CD4-positive, alpha-beta T cell (primary cell): ENCODE data around the gene NEU3. TPM values are rescaled to one million over a fixed set of nuclear protein-coding genes. Genes with fewer than 3 reads are reported as not detected.

Experiments
- ATAC-seq: fragments of 200-7000 bp; cut with Tn5 transposase; one replicate; pipeline ENCODE4 v1.10.0; 2022; ENCODE audit warnings: mild to moderate bottlenecking; ENCODE audit not compliant: poor library complexity
- CTCF ChIA-PET: fragments of 350-600 bp; sonication (Branson Sonifier 250); formaldehyde crosslinking; loops from one replicate; lab custom pipeline; 2021; ENCODE audit warnings: antibody characterized with exemption, inconsistent platforms; lab: Charles Lee
- POLR2A ChIA-PET: fragments of 350-600 bp; sonication (Branson Sonifier 250); formaldehyde crosslinking; loops from one replicate; lab custom pipeline; 2021; ENCODE audit warnings: antibody characterized with exemption, inconsistent platforms; lab: Charles Lee
- DNase-seq, 14 experiments: peaks; one replicate each; pipeline ENCODE4 v3.0.0-alpha.2; 2013 to 2020; ENCODE audit warnings: mixed read lengths in 2 of 14
- H3K27ac ChIP-seq, 2 donors: one replicate each; pipeline versions ENCODE4 v1.5.1 to v1.7.0; 2013; ENCODE audit warnings: low read length in 2 of 2, low read depth in 1 of 2, mild to moderate bottlenecking in 1 of 2
- H3K27me3 ChIP-seq, 2 experiments: 1 replicate in 1 of 2; 2 replicates in 1 of 2; pipeline versions ENCODE4 v1.6.1 to v1.7.0; 2013; ENCODE audit warnings: low read length in 2 of 2, control low read depth in 1 of 2, mild to moderate bottlenecking in 1 of 2, moderate library complexity in 1 of 2; ENCODE audit not compliant: insufficient read depth in 2 of 2, control insufficient read depth in 1 of 2
- H3K36me3 ChIP-seq: one replicate; pipeline ENCODE4 v1.6.1; 2013; ENCODE audit warnings: low read length, control low read depth; ENCODE audit not compliant: insufficient read depth
- H3K4me1 ChIP-seq: one replicate; pipeline ENCODE4 v1.6.1; 2013; ENCODE audit warnings: low read length, control low read depth; ENCODE audit not compliant: insufficient read depth
- H3K4me3 ChIP-seq: one replicate; pipeline ENCODE4 v1.5.1; 2013; ENCODE audit warnings: mild to moderate bottlenecking, low read length, moderate library complexity
- H3K9me3 ChIP-seq, 2 experiments: 1 replicate in 1 of 2; 2 replicates in 1 of 2; pipeline versions ENCODE4 v1.6.1 to v1.7.0; 2013; ENCODE audit warnings: low read length in 2 of 2, mild to moderate bottlenecking in 2 of 2, control low read depth in 1 of 2, moderate library complexity in 1 of 2; ENCODE audit not compliant: control insufficient read depth in 1 of 2, insufficient read depth in 1 of 2
- H3K27ac Mint-ChIP-seq: one replicate; pipeline ENCODE4 v1.8.0; 2020; ENCODE audit warnings: mixed read lengths
- H3K27me3 Mint-ChIP-seq: one replicate; pipeline ENCODE4 v1.8.0; 2021; ENCODE audit warnings: mixed read lengths
- H3K36me3 Mint-ChIP-seq: one replicate; pipeline ENCODE4 v1.8.0; 2021; ENCODE audit warnings: low read depth, mixed read lengths
- H3K4me1 Mint-ChIP-seq: one replicate; pipeline ENCODE4 v1.8.0; 2021; ENCODE audit warnings: low read depth, mixed read lengths
- H3K4me3 Mint-ChIP-seq: one replicate; pipeline ENCODE4 v1.8.0; 2020; ENCODE audit warnings: mild to moderate bottlenecking, mixed read lengths
- H3K9me3 Mint-ChIP-seq: one replicate; pipeline ENCODE4 v1.8.0; 2020; ENCODE audit warnings: mixed read lengths
- CTCF ChIP-seq: fragments of 200-600 bp; IDR thresholded peaks from one replicate; pipeline ENCODE4 v1.8.0; 2022; ENCODE audit warnings: antibody characterized with exemption, mild to moderate bottlenecking
- intact Hi-C, 2 experiments: fragments of 100-400 bp; cut with DNase I in 1 of 2; cut with micrococcal nuclease in 1 of 2; formaldehyde crosslinking; loops; one replicate each; pipeline versions ENCODE4 v1.15.1 to v1.9.0; 2023 to 2025; cut with DNase I, micrococcal nuclease
- total RNA-seq, 174 experiments: library from RNA in 2 of 174; stranded (reverse) in 2 of 174; gene quantifications; one replicate each; pipeline ENCODE4 v1.2.3 and lab custom pipeline; 2021 to 2026

Gene NEU3
- total RNA-seq, 2 experiments from 2014 or later: 9.7 to 10.6 TPM

- intact Hi-C loops: no loop called here
- Histone ChIP-seq H3K4me3 (no peak overlapping the region), H3K27ac (no peak overlapping the region), H3K4me1 (peaks cover 18% of the 10 kb centered on the region), H3K36me3 (peaks cover 17% of the 10 kb centered on the region), H3K27me3 (no peaks in the 10 kb centered on the region), H3K9me3 (no peaks in the 10 kb centered on the region)
- Mint-ChIP-seq H3K36me3 (peaks cover 29% of the 10 kb centered on the region), H3K4me3 (peak overlapping the region; percentile 93), H3K27ac (peak overlapping the region; percentile 7), H3K9me3 (no peaks in the 10 kb centered on the region), H3K4me1 (peaks cover 38% of the 10 kb centered on the region), H3K27me3 (no peaks in the 10 kb centered on the region)
- TF ChIP-seq CTCF: no peak
- no peak for ATAC-seq
- ChIA-PET CTCF (no interaction called here), POLR2A (no interaction called here)
- DNase-seq: no peak
These were observed 2.2 kb downstream of the NEU3 start for GRCh38 chr11:74990941-74991340.

- Histone ChIP-seq H3K27me3 (no peaks in the 10 kb centered on the region), H3K27ac (no peak overlapping the region), H3K4me3 (no peak overlapping the region), H3K9me3 (no peaks in the 10 kb centered on the region), H3K36me3 (peaks cover 20% of the 10 kb centered on the region), H3K4me1 (peaks cover 18% of the 10 kb centered on the region)
- ATAC-seq (no peak), DNase-seq (no peak)
- Mint-ChIP-seq H3K9me3 (no peaks in the 10 kb centered on the region), H3K4me3 (no peak overlapping the region), H3K27me3 (no peaks in the 10 kb centered on the region), H3K4me1 (peaks cover 38% of the 10 kb centered on the region), H3K27ac (no peak overlapping the region), H3K36me3 (peaks cover 46% of the 10 kb centered on the region)
- intact Hi-C loops: no loop called here
- ChIA-PET POLR2A (no interaction called here), CTCF (interaction anchor here (2.1 kb wide), 1 partner anchor 30 kb away, joined by 5 read pairs; no protein-coding TSS in a partner anchor)
- TF ChIP-seq CTCF: no peak
These were observed 4.1 kb downstream of the NEU3 start for GRCh38 chr11:74992852-74993251.

- Mint-ChIP-seq H3K4me1 (no peaks in the 10 kb centered on the region), H3K36me3 (peaks cover 59% of the 10 kb centered on the region), H3K9me3 (no peaks in the 10 kb centered on the region), H3K27ac (no peak overlapping the region), H3K4me3 (no peak overlapping the region), H3K27me3 (no peaks in the 10 kb centered on the region)
- Histone ChIP-seq H3K4me1 (no peaks in the 10 kb centered on the region), H3K36me3 (peaks cover 15% of the 10 kb centered on the region), H3K27me3 (no peaks in the 10 kb centered on the region), H3K4me3 (no peak overlapping the region), H3K27ac (no peak overlapping the region), H3K9me3 (no peaks in the 10 kb centered on the region)
- intact Hi-C loops: no loop called here
- ChIA-PET POLR2A (no interaction called here), CTCF (no interaction called here)
- ATAC-seq (no peak), DNase-seq (no peak)
- TF ChIP-seq CTCF: no peak
These were observed 12.2 kb downstream of the NEU3 start for GRCh38 chr11:75000975-75001354.
